Loucy (cell line): ENCODE data around the gene PTGIS.

Source experiments
- H2AFZ ChIP-seq: fragments of 200-600 bp; sonication (generic); 2 replicates; pipeline ENCODE4 v1.6.0; 2016; ENCODE audit warnings: antibody characterized with exemption, mild to moderate bottlenecking, low read length, moderate library complexity
- H3F3A ChIP-seq: fragments of 200-600 bp; 2 replicates; pipeline ENCODE4 v1.6.0; 2016; ENCODE audit warnings: antibody characterized with exemption, low read depth, mild to moderate bottlenecking
- H3K27me3 ChIP-seq: fragments of 200-600 bp; sonication (generic); 2 replicates; pipeline ENCODE4 v1.6.1; 2014; ENCODE audit warnings: low read length, mild to moderate bottlenecking; ENCODE audit not compliant: insufficient read depth, poor library complexity, severe bottlenecking
- H3K36me3 ChIP-seq: fragments of 200-600 bp; sonication (generic); 2 replicates; pipeline ENCODE4 v1.6.1; 2016; ENCODE audit warnings: low read length; ENCODE audit not compliant: insufficient read depth
- H3K4me1 ChIP-seq: fragments of 200-600 bp; sonication (generic); 2 replicates; pipeline ENCODE4 v1.5.1; 2014; ENCODE audit warnings: low read length, mild to moderate bottlenecking; ENCODE audit not compliant: insufficient read depth, poor library complexity, severe bottlenecking
- H3K4me2 ChIP-seq: fragments of 200-600 bp; sonication (generic); 2 replicates; pipeline ENCODE4 v1.6.0; 2014; ENCODE audit warnings: antibody characterized with exemption, low read length, low read depth, mild to moderate bottlenecking; ENCODE audit not compliant: poor library complexity, severe bottlenecking
- H3K4me3 ChIP-seq: fragments of 200-600 bp; sonication (generic); 2 replicates; pipeline ENCODE4 v1.5.1; 2014; ENCODE audit warnings: low read length, mild to moderate bottlenecking, mixed read lengths; ENCODE audit not compliant: poor library complexity, severe bottlenecking
- H3K79me2 ChIP-seq: fragments of 200-600 bp; sonication (generic); 2 replicates; pipeline ENCODE4 v1.6.1; 2014; ENCODE audit warnings: low read length; ENCODE audit not compliant: insufficient read depth
- H3K9ac ChIP-seq: fragments of 200-600 bp; sonication (generic); 2 replicates; pipeline ENCODE4 v1.6.0; 2014; ENCODE audit warnings: mild to moderate bottlenecking, low read depth, low read length, moderate library complexity; ENCODE audit not compliant: poor library complexity, severe bottlenecking
- H3K9me2 ChIP-seq: fragments of 200-600 bp; sonication (generic); replicated peaks from 2 replicates; pipeline ENCODE4 v1.6.1; 2016; ENCODE audit warnings: low read depth, low read length, mixed read lengths
- H3K9me3 ChIP-seq: fragments of 200-600 bp; sonication (generic); 2 replicates; pipeline ENCODE4 v1.6.1; 2014; ENCODE audit warnings: mild to moderate bottlenecking, antibody characterized with exemption, low read length, low read depth; ENCODE audit not compliant: insufficient read depth
- H4K20me1 ChIP-seq: fragments of 200-600 bp; sonication (generic); 2 replicates; pipeline ENCODE4 v1.6.0; 2014; ENCODE audit warnings: antibody characterized with exemption, low read length, mild to moderate bottlenecking; ENCODE audit not compliant: insufficient read depth, poor library complexity, severe bottlenecking
- EZH2phosphoT487 ChIP-seq: fragments of 200-600 bp; IDR thresholded peaks from 2 replicates; pipeline ENCODE4 v1.6.1; 2018; ENCODE audit warnings: antibody characterized with exemption, mild to moderate bottlenecking, moderate library complexity, borderline replicate concordance
- TF ChIP-seq, protein P1 (sequence below): fragments of 200-600 bp; sonication (generic); conservative IDR thresholded peaks from 2 replicates; pipeline ENCODE4 v1.5.1; 2014; ENCODE audit warnings: mild to moderate bottlenecking, antibody characterized with exemption, low read length

PTGIS gene

DNA sequence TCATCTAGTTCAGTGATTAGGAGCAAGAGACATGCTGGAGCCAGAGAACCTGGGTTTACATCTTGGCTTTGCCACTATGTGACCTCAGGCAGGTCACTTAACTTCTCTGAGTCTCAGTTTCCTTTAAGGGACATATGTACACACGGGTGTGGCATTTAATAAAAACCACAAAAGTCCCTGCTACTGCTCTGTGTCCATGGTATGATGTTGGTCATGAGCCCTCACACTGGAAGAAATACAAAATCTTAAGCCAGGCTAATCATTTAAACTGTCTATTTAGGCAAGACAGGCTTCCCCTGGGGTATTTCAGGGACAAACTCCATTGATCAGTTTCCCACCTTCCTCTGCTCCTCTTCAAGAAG is 12.9 kb upstream of the PTGIS start:
- Histone ChIP-seq H3K9me3 (no peaks in the 10 kb centered on the region), H4K20me1 (no peaks in the 10 kb centered on the region), H3K27me3 (no peaks in the 10 kb centered on the region), H2AFZ (no peak overlapping the region), H3K79me2 (no peaks in the 10 kb centered on the region), H3K9me2 (no peaks in the 10 kb centered on the region), H3K9ac (no peak overlapping the region), H3K36me3 (no peaks in the 10 kb centered on the region), H3K4me3 (no peak overlapping the region), H3K4me2 (no peak overlapping the region), H3F3A (no peaks in the 10 kb centered on the region), H3K4me1 (no peaks in the 10 kb centered on the region)
- TF ChIP-seq, protein P1, sequence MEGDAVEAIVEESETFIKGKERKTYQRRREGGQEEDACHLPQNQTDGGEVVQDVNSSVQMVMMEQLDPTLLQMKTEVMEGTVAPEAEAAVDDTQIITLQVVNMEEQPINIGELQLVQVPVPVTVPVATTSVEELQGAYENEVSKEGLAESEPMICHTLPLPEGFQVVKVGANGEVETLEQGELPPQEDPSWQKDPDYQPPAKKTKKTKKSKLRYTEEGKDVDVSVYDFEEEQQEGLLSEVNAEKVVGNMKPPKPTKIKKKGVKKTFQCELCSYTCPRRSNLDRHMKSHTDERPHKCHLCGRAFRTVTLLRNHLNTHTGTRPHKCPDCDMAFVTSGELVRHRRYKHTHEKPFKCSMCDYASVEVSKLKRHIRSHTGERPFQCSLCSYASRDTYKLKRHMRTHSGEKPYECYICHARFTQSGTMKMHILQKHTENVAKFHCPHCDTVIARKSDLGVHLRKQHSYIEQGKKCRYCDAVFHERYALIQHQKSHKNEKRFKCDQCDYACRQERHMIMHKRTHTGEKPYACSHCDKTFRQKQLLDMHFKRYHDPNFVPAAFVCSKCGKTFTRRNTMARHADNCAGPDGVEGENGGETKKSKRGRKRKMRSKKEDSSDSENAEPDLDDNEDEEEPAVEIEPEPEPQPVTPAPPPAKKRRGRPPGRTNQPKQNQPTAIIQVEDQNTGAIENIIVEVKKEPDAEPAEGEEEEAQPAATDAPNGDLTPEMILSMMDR, result no peak
- no peak for TF ChIP-seq EZH2phosphoT487

DNA sequence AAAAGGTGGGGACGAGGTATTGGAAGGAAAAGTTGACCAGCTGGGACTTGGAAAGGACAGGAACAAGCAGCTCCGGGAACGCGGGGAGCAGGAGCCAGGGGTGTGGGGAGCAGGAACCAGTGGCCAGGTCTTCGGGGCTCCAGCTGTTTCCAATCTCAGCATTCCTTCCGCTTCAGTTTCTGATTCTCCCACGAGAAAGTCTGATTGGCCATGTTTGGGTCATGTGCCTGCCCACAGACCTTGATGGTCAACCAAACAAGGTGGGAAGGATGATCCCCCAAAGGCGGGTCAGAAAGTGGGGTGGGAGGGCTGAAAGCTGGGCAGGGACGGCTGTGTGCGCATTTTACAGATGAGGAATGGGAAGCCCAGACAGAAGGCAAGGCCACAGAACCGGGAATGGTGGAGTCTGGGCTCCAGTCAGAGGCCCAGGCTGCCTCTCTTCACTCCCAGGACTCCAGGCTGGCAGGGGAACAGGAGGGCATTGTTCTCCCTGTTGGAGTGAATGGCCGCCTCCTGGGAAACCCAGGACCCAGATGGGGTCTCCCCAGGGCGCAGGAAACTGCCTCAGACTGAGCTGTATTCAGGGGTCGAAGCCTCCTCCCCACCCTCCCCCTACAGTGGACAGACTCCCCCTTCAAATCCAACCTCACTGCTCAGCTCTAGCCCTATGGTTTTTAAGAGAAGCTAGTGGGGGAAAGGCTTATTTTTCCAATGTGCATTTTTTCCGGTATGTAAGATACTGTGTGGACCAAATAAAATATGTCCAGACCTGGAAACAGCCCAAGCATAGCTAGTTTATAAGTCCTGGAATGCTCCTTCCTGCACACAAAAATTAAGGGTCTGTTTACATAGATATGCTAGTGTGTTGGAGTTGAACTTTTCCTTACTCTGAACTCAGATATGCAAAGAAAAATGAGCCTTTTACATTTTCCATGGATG is 12.2 kb upstream of the PTGIS start:
- H3K4me1 ChIP-seq, result no peaks in the 10 kb centered on the region
- no peak overlapping the region for H2AFZ ChIP-seq
- H3K4me2 ChIP-seq, result no peak overlapping the region

DNA sequence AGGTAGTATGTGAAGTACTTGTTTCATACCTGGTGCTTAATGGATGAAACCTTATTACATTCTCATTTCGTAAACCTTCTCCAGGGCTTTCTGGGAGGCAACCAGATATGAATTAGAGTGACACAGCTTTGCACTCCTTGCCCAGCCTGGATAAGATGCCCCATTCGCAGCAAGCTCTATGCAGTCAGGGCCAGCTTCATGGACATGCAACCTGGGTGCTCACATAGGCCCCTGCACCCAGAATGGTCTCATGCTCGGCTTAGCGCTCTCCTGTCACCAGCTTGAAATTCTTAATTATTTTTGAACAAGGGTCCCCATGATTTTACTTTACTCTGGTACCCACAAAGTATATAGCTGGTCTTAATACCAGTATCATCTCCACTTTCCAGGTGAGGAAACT is 11.3 kb upstream of the PTGIS start:
- Histone ChIP-seq H3K9me3 (no peaks in the 10 kb centered on the region), H3K9me2 (no peaks in the 10 kb centered on the region), H3K79me2 (no peaks in the 10 kb centered on the region), H3K9ac (no peak overlapping the region), H2AFZ (no peak overlapping the region), H3K36me3 (no peaks in the 10 kb centered on the region), H3F3A (no peaks in the 10 kb centered on the region), H3K4me3 (no peak overlapping the region), H4K20me1 (no peaks in the 10 kb centered on the region), H3K4me2 (no peak overlapping the region), H3K4me1 (no peaks in the 10 kb centered on the region), H3K27me3 (no peaks in the 10 kb centered on the region)
- TF ChIP-seq EZH2phosphoT487, result no peak
- TF ChIP-seq, protein P1, result no peak

More for the DNA sequence above, 12.2 kb upstream of the PTGIS start:
- no peaks in the 10 kb centered on the region for H3K9me3 ChIP-seq
- H3K4me3 ChIP-seq, result no peak overlapping the region
- no peaks in the 10 kb centered on the region for H3K79me2 ChIP-seq
- H3K36me3 ChIP-seq, result no peaks in the 10 kb centered on the region
- no peak overlapping the region for H3K9ac ChIP-seq
- H3K27me3 ChIP-seq, result no peaks in the 10 kb centered on the region
- TF ChIP-seq, protein P1, result no peak
- TF ChIP-seq EZH2phosphoT487, result no peak
- no peaks in the 10 kb centered on the region for H3F3A ChIP-seq
- no peaks in the 10 kb centered on the region for H4K20me1 ChIP-seq
- H3K9me2 ChIP-seq, result no peaks in the 10 kb centered on the region
